Mesendoderm (in vitro differentiated cells): ENCODE results near the gene CFLAR.
A peak's percentile ranks its signal among the peaks of the same experiment; 100 is the strongest.
"Not testable (repeated sequence)": the region's sequence is repeated elsewhere in the genome, so short reads cannot be mapped to it uniquely, and the experiment has no call there.

Experiments used
- DNase-seq: peaks from one replicate; pipeline ENCODE4 v3.0.0; 2013
- H2AK5ac ChIP-seq: 2 replicates; pipeline ENCODE4 v1.6.1; 2013; ENCODE audit warnings: low read length, inconsistent platforms
- H2BK120ac ChIP-seq: 2 replicates; pipeline ENCODE4 v1.6.1; 2013; ENCODE audit warnings: low read depth, mild to moderate bottlenecking, low read length, moderate library complexity, mixed read lengths
- H2BK15ac ChIP-seq: replicated peaks from 2 replicates; pipeline ENCODE4 v1.6.1; 2013; ENCODE audit warnings: low read depth, mild to moderate bottlenecking, moderate library complexity
- H2BK5ac ChIP-seq: 2 replicates; pipeline ENCODE4 v1.6.1; 2013; ENCODE audit warnings: low read length, inconsistent platforms
- H3K18ac ChIP-seq: 2 replicates; pipeline ENCODE4 v1.6.1; 2013; ENCODE audit warnings: mild to moderate bottlenecking, low read length, mixed read lengths
- H3K23ac ChIP-seq: one replicate; pipeline ENCODE4 v1.6.1; 2013; ENCODE audit warnings: low read length
- H3K27ac ChIP-seq: 2 replicates; pipeline ENCODE4 v1.5.1; 2013; ENCODE audit warnings: low read depth, mild to moderate bottlenecking, inconsistent platforms, low read length, moderate library complexity
- H3K27me3 ChIP-seq: 2 replicates; pipeline ENCODE4 v1.6.1; 2013; ENCODE audit warnings: low read length, control low read depth, mild to moderate bottlenecking, inconsistent platforms; ENCODE audit not compliant: insufficient read depth, poor library complexity
- H3K36me3 ChIP-seq: 2 replicates; pipeline ENCODE4 v1.6.1; 2013; ENCODE audit warnings: low read length, inconsistent platforms; ENCODE audit not compliant: control insufficient read depth, insufficient read depth
- H3K4ac ChIP-seq: one replicate; pipeline ENCODE4 v1.6.1; 2013; ENCODE audit warnings: low read depth, mild to moderate bottlenecking, low read length, moderate library complexity
- H3K4me1 ChIP-seq: 2 replicates; pipeline ENCODE4 v1.6.1; 2013; ENCODE audit warnings: low read depth, low read length, inconsistent platforms; ENCODE audit not compliant: control insufficient read depth
- H3K4me2 ChIP-seq: 2 replicates; pipeline ENCODE4 v1.6.1; 2013; ENCODE audit warnings: low read length
- H3K4me3 ChIP-seq: 2 replicates; pipeline ENCODE4 v1.5.1; 2013; ENCODE audit warnings: mild to moderate bottlenecking, low read length
- H3K56ac ChIP-seq: one replicate; pipeline ENCODE4 v1.6.1; 2013; ENCODE audit warnings: low read length
- H3K79me1 ChIP-seq: 2 replicates; pipeline ENCODE4 v1.6.1; 2013; ENCODE audit warnings: low read length, inconsistent platforms
- H3K79me2 ChIP-seq: 2 replicates; pipeline ENCODE4 v1.6.1; 2013; ENCODE audit warnings: mild to moderate bottlenecking, low read length; ENCODE audit not compliant: control insufficient read depth, insufficient read depth
- H3K9ac ChIP-seq: 2 replicates; pipeline ENCODE4 v1.6.1; 2013; ENCODE audit warnings: low read length, inconsistent platforms
- H4K5ac ChIP-seq: one replicate; pipeline ENCODE4 v1.6.1; 2013; ENCODE audit warnings: low read length
- H4K8ac ChIP-seq: one replicate; pipeline ENCODE4 v1.6.1; 2013; ENCODE audit warnings: low read depth, mild to moderate bottlenecking, control low read depth, low read length, moderate library complexity
- WGBS: extraction: QIAGEN DNeasy Blood & Tissue Kit; methylation state at CpG from one replicate; pipeline ENCODE4 v1.1.7; 2013; ENCODE audit warnings: low lambda C conversion rate, missing lambda C conversion rate; ENCODE audit not compliant: insufficient coverage; ENCODE audit errors: extremely low coverage; 5-methylcytosine and 5-hydroxymethylcytosine counted together

The CFLAR gene

DNA sequence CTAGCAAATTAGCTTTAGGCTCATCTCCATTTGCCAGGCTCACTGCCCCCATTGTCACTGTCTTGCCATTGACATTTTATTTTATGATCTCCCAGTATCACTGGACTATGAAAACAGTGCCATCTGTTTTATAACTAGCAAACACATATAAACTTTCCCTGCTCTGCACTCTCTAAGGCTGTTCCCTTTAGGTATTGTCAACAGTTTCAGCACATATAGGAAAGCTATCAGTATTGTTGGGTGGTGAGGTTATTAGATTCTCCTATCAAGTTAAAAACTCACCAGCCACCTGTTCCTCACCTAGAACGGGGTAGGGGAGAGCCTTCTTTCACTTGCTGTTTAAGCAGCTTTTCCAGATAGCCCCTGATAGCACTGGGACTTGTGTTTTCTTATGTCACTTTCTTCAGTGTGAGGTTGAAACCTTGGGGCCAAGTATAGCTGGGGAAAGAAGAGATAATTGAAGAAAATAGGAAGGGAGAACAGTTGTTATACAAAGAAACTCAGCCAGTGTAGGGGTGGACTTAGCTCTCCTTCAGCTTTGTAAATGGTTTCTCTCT lies 32.5 kb downstream of the CFLAR start:
- H3K18ac ChIP-seq: no peak overlapping the region
- no peaks in the 10 kb centered on the region for H3K79me2 ChIP-seq
- no peak overlapping the region for H2BK15ac ChIP-seq
- no peaks in the 10 kb centered on the region for H3K36me3 ChIP-seq
- WGBS: no CpG with 5 or more reads among the region's 1 CpG
- DNase-seq: no peak
- H3K4ac ChIP-seq: no peak overlapping the region
- no peaks in the 10 kb centered on the region for H3K4me1 ChIP-seq
- H4K8ac ChIP-seq: no peak overlapping the region
- H3K27me3 ChIP-seq: no peaks in the 10 kb centered on the region
- no peaks in the 10 kb centered on the region for H3K79me1 ChIP-seq
- no peak overlapping the region for H4K5ac ChIP-seq
- H2AK5ac ChIP-seq: no peak overlapping the region
- no peak overlapping the region for H2BK120ac ChIP-seq
- no peak overlapping the region for H3K4me2 ChIP-seq
- H3K56ac ChIP-seq: no peak overlapping the region
- no peak overlapping the region for H3K23ac ChIP-seq
- no peak overlapping the region for H3K4me3 ChIP-seq
- H2BK5ac ChIP-seq: no peak overlapping the region
- no peak overlapping the region for H3K9ac ChIP-seq
- H3K27ac ChIP-seq: no peak overlapping the region

DNA sequence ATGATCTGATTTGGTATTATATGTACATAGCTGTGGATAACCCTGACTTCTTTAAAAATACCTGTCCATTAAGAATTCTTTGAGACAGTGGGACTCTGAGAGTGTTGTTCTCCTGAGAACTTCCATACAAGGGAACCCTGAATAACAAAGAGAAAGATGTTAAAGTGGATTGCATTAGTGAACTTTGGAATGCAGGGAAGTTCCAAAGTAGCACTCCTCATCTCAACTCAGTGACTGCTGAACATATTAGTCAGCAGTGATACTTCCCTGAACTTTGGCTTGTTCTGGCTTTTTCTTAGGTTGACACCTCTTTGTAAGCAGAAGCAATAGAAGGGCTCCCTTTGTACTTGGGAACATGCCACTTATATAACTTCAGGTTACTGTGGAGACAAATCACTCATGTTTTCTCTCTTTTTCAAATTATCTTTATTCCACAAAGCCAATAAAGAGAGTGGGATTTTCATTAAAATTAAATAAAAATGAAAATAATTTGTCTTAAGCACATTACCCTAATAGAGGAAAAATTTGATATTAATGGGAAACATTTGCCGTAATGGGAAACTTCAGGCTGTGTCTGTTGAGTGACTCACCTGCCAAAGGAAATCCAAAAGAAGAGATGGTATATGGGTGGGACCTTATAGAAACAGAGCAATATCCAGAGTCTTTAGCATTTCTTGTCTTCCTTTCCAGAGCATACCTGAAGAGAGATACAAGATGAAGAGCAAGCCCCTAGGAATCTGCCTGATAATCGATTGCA lies 33.3 kb downstream of the CFLAR start:
- Histone ChIP-seq H3K4ac (no peak overlapping the region), H3K23ac (no peak overlapping the region), H3K27me3 (no peaks in the 10 kb centered on the region), H4K8ac (no peak overlapping the region), H2BK15ac (peak overlapping the region; percentile 85), H2BK120ac (no peak overlapping the region), H3K27ac (no peak overlapping the region), H3K4me3 (no peak overlapping the region), H3K9ac (no peak overlapping the region), H3K4me2 (no peak overlapping the region), H2BK5ac (no peak overlapping the region), H3K79me1 (no peaks in the 10 kb centered on the region), H3K4me1 (no peaks in the 10 kb centered on the region), H3K36me3 (no peaks in the 10 kb centered on the region), H2AK5ac (no peak overlapping the region), H3K56ac (no peak overlapping the region), H4K5ac (no peak overlapping the region), H3K79me2 (no peaks in the 10 kb centered on the region), H3K18ac (no peak overlapping the region)
- peak; percentile 27 for DNase-seq
- no CpG with 5 or more reads among the region's 2 CpGs for WGBS

DNA sequence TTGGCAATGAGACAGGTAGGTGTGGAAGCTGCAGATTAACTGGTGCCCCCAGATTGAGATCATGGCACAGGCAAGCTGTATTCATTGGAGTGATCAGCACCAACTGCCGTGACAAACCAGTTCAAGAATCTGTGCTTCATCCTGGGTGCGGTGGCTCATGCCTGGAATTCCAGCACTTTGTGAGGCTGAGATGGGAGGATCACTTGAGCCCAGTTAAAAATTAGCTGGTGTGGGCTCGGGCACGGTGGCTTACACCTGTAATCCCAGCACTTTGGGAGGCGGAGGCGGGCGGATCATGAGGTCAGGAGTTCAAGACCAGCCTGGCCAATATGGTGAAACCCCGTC lies 33.8 kb downstream of the CFLAR start:
- H3K4me3 ChIP-seq: not testable (repeated sequence)
- no CpG with 5 or more reads among the region's 8 CpGs for WGBS

DNA sequence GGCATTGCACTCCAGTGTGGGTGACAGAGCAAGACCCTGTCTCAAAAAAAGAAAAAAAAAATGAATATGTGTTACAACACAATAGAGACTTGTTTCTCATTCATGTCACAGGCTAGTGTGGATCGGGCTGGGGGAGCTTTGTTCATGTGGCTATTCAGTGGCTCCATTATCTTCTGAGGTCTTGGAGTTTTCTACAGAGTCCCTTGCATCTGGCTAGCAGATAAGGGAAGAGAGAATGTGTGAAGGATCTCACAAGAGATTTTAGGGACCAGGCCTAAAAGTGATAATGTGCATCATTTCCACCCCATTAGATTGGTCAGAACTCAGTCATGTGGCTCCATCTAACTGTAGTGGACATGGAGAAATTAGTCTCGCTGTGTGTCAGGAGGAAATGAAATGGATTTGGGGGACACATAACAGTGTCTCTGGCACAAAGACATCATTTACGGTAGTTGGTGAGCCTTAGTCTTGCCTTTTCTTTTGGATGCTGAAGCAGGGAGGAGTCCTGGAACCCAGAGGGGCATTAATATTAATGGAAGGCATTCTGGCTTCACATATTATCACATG lies 34.6 kb downstream of the CFLAR start:
- no CpG with 5 or more reads among the region's 3 CpGs for WGBS

More for the DNA sequence above, 33.8 kb downstream of the CFLAR start:
- H2BK120ac ChIP-seq, H2BK15ac ChIP-seq, H3K23ac ChIP-seq, H3K18ac ChIP-seq, H3K79me1 ChIP-seq, H3K79me2 ChIP-seq, H3K4ac ChIP-seq, H3K27ac ChIP-seq, H2AK5ac ChIP-seq, H3K9ac ChIP-seq, H4K5ac ChIP-seq, H3K56ac ChIP-seq, H3K27me3 ChIP-seq, H3K36me3 ChIP-seq, H3K4me2 ChIP-seq, H4K8ac ChIP-seq, H2BK5ac ChIP-seq, H3K4me1 ChIP-seq: not testable (repeated sequence)
- peak; percentile 72 for DNase-seq

DNA sequence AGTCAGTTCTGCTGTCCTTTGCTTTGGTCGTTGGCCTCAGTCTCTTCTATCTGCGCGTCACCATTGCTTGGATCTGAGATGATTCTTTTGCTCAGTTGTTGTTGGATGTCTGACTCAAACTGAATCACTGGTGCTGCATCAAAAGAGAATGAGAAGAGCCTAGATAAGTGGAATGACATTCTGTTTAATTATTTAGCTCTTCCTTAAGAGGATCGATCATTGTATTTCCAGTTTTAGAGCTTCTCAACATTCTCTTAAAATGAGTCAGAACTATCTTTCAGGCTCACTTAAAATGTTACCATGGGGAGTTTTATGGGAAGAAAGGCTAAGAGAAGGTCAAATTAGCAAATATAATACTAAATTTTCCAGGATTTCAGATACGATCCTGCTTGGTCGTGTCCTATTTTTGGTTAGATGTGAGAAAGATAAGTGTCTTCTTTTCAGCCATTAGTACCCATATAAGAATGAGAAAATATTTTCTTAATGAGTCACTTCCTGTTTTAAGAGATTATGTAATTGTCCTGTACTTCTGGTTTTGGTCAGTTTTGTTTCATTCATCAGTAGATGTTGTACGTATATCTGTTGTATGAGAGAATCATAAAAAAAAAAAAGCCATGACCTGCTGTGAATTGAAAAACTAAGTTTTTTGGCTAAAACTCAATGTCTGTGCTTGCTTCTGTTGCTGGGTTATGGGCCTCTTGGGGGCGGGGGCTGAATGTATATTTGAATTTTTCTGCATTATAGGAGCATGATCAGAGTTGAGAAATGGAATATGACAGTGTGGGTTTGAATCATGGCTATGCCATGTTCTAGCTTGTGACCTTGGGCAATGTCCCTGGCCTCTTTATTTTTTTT lies 35.4 kb downstream of the CFLAR start:
- Histone ChIP-seq H3K4ac (peak overlapping the region; percentile 28), H3K4me3 (no peak overlapping the region), H3K18ac (no peak overlapping the region), H4K8ac (no peak overlapping the region), H3K36me3 (no peaks in the 10 kb centered on the region), H4K5ac (no peak overlapping the region), H3K4me1 (no peaks in the 10 kb centered on the region), H2BK15ac (peak overlapping the region; percentile 94), H3K79me1 (no peaks in the 10 kb centered on the region), H3K56ac (no peak overlapping the region), H2BK5ac (no peak overlapping the region), H3K23ac (no peak overlapping the region), H3K79me2 (no peaks in the 10 kb centered on the region), H2AK5ac (no peak overlapping the region), H3K9ac (no peak overlapping the region), H3K27ac (no peak overlapping the region), H2BK120ac (no peak overlapping the region), H3K4me2 (no peak overlapping the region), H3K27me3 (no peaks in the 10 kb centered on the region)
- no CpG with 5 or more reads among the region's 8 CpGs for WGBS
- peak; percentile 35 for DNase-seq

More for the DNA sequence above, 34.6 kb downstream of the CFLAR start:
- H3K27ac ChIP-seq: no peak overlapping the region
- no peak overlapping the region for H3K18ac ChIP-seq
- no peak overlapping the region for H2BK5ac ChIP-seq
- no peak overlapping the region for H3K4me2 ChIP-seq
- H3K79me2 ChIP-seq: no peaks in the 10 kb centered on the region
- H3K79me1 ChIP-seq: no peaks in the 10 kb centered on the region
- no peak overlapping the region for H2BK120ac ChIP-seq
- no peak overlapping the region for H3K56ac ChIP-seq
- no peak overlapping the region for H4K5ac ChIP-seq
- H3K4ac ChIP-seq: no peak overlapping the region
- no peaks in the 10 kb centered on the region for H3K27me3 ChIP-seq
- H2AK5ac ChIP-seq: no peak overlapping the region
- no peak overlapping the region for H3K23ac ChIP-seq
- H2BK15ac ChIP-seq: no peak overlapping the region
- H3K4me1 ChIP-seq: no peaks in the 10 kb centered on the region
- DNase-seq: peak; percentile 47
- H3K9ac ChIP-seq: no peak overlapping the region
- H4K8ac ChIP-seq: no peak overlapping the region
- H3K36me3 ChIP-seq: no peaks in the 10 kb centered on the region
- no peak overlapping the region for H3K4me3 ChIP-seq
